IgD-negative memory B cell (primary cell): ENCODE data around the gene ATG2B. TPM values are rescaled to one million over a fixed set of nuclear protein-coding genes. Genes with fewer than 3 reads are reported as not detected.
"Not testable (repeated sequence)": the region's sequence is repeated elsewhere in the genome, so short reads cannot be mapped to it uniquely, and the experiment has no call there.

Experiments used
- H3K27ac Mint-ChIP-seq, 3 donors: one replicate each; pipeline ENCODE4 v1.8.0; 2020 to 2022; ENCODE audit warnings: mild to moderate bottlenecking in 3 of 3, mixed read lengths in 3 of 3, moderate library complexity in 1 of 3
- H3K27me3 Mint-ChIP-seq: one replicate; pipeline ENCODE4 v1.8.0; 2021; ENCODE audit warnings: mixed read lengths
- H3K36me3 Mint-ChIP-seq: one replicate; pipeline ENCODE4 v1.8.0; 2020; ENCODE audit warnings: mild to moderate bottlenecking, mixed read lengths
- H3K4me1 Mint-ChIP-seq, 3 donors: one replicate each; pipeline ENCODE4 v1.8.0; 2020 to 2022; ENCODE audit warnings: mixed read lengths in 3 of 3, mild to moderate bottlenecking in 1 of 3
- H3K4me3 Mint-ChIP-seq, 4 donors: one replicate each; pipeline ENCODE4 v1.8.0; 2020 to 2022; ENCODE audit warnings: mild to moderate bottlenecking in 4 of 4, mixed read lengths in 4 of 4, moderate library complexity in 3 of 4
- H3K9me3 Mint-ChIP-seq, 3 donors: one replicate each; pipeline ENCODE4 v1.8.0; 2020 to 2021; ENCODE audit warnings: mixed read lengths in 3 of 3, mild to moderate bottlenecking in 1 of 3
- polyA plus RNA-seq: library from polyadenylated mRNA; unstranded; fragments of 300-500 nt; fragmentation: Illumina TruSeq; gene quantifications from one replicate; pipeline ENCODE4 v1.2.3, GENCODE V29; 2021

ATG2B gene
- polyA plus RNA-seq, 1 donor from 2014 or later, result 1.9 TPM

DNA sequence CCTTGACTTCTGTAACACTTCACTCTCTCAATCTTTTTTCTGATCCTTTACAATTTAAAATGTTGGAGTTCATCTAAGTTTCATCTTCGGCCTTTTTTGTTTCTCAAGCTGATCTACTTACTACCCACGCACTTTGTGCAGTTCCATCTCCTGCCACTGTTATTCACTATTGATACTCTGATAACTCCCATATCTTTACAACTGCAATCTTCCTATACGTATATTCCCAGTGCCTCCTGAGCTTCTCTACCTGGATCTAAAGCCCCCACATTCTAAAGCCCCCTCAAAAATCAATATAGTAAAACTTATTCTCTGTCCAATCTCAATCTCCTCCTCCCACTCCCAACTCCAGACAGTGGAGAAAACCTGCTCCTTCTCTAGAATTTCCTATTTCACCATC lies 5.9 kb downstream of the ATG2B start:
- Mint-ChIP-seq H3K36me3 (peaks cover 4% of the 10 kb centered on the region), H3K27me3 (no peaks in the 10 kb centered on the region), H3K9me3 (peaks cover 0 to 4% (median 0%) of the 10 kb centered on the region in 3 donors), H3K4me3 (no peak overlapping the region), H3K4me1 (peaks cover 26 to 30% (median 26%) of the 10 kb centered on the region in 3 donors), H3K27ac (no peak overlapping the region)

DNA sequence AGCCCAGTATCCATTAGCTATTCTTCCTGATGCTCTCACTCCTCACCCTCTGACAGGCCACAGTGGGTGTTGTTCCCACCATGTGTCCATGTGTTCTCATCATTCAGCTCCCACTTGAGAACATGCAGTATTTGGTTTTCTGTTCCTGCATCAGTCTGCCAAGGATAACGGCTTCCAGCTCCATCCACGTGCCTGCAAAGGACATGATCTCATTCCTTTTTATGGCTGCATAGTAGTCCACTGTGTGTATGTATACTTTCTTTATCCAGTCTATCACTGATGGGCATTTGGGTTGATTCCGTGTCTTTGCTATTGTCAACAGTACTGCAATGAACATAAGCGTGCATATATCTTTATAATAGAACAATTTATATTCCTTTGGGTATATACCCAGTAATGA lies 8.9 kb downstream of the ATG2B start:
- Mint-ChIP-seq H3K27ac (peak overlapping the region in 1 of 3 donors; percentile 89), H3K36me3 (peaks cover 2% of the 10 kb centered on the region), H3K4me3 (no peak overlapping the region), H3K4me1 (peaks cover 7 to 15% (median 15%) of the 10 kb centered on the region in 3 donors), H3K9me3 (peaks cover 0 to 4% (median 0%) of the 10 kb centered on the region in 3 donors), H3K27me3 (no peaks in the 10 kb centered on the region)

DNA sequence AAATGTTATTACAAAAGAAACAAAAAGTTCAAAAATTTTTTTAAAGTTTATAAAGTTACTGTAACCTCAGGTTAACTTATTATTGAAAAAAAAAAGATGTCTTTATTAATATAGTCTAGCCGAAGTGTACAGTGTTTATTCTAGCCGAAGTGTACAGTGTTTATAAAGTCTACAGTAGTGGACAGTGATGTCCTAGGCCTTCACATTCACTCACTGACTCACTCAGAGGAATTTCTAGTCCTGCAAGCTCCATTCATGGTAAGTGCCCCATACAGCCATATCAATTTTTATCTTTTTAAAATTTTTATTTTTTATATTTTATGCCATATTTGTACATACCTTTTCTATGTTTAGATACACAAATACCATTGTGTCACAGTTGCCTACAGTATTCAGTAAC lies 10.4 kb downstream of the ATG2B start:
- Mint-ChIP-seq H3K27me3 (no peaks in the 10 kb centered on the region), H3K4me1 (peaks cover 9 to 21% (median 18%) of the 10 kb centered on the region in 3 donors), H3K27ac (no peak overlapping the region), H3K4me3 (no peak overlapping the region), H3K36me3 (peaks cover 2% of the 10 kb centered on the region), H3K9me3 (peaks cover 0 to 4% (median 2%) of the 10 kb centered on the region in 3 donors)

DNA sequence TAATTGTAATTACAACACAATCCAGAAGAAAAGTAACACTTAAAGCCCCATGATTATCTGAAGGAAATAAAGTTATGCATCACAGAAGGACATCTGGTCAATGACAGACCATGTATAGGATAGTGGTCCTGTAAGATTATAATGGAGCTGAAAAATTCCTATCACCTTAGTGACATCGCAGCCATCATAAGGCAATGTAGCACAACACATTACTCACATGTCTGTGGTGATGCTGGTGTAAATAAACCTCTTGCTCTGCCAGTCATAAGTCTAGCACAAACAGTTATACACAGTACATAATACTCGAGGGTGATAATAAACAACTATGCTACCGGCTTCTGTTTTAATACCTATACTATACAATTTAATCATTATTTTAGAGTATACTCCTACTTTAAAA lies 11.2 kb downstream of the ATG2B start:
- Mint-ChIP-seq H3K36me3 (peaks cover 6% of the 10 kb centered on the region), H3K27ac (no peak overlapping the region), H3K4me3 (no peak overlapping the region), H3K27me3 (no peaks in the 10 kb centered on the region), H3K4me1 (peaks cover 6 to 23% (median 17%) of the 10 kb centered on the region in 3 donors), H3K9me3 (peaks cover 0 to 4% (median 2%) of the 10 kb centered on the region in 3 donors)

DNA sequence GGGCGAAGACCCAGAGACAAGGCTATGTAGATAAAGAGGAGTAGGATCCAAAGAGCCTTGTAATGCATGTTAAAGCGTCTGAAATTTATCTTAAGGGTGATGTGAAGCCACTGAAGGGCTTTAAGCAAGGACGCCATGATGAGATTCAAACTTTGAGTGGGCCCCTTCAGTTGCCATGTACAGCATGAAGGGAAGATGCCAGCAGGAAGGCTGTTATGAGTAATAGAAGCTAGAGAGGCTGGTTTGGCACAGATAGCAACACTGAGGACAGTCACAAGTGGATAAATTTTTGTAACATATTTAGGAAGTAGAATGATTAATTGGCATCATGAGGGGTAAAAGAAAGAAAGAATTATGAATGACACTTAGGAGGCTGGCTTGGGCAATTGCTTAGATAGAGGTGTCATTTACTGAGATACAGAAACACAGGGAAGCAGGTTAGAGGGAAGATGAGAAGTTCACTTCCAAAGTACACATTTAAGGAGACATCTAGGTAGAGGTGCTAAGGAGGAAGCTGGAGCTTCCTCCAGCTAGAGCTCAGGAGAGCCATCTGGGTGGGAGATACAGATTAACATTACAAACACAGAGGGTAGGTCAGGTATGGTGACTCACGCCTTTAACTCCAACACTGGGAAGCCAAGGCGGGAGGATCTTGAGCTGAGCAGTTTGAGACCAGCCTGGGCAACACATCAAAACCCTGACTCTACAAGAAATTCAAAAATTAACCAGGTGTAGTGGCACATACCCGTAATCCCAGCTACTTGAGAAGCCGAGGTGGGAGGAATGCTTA lies 13.7 kb downstream of the ATG2B start:
- H3K4me1 Mint-ChIP-seq, result peaks cover 6 to 17% (median 11%) of the 10 kb centered on the region in 3 donors
- peaks cover 0 to 2% (median 1%) of the 10 kb centered on the region in 3 donors for H3K9me3 Mint-ChIP-seq
- no peak overlapping the region for H3K27ac Mint-ChIP-seq
- H3K36me3 Mint-ChIP-seq, result peaks cover 8% of the 10 kb centered on the region
- H3K4me3 Mint-ChIP-seq, result no peak overlapping the region
- H3K27me3 Mint-ChIP-seq, result no peaks in the 10 kb centered on the region

DNA sequence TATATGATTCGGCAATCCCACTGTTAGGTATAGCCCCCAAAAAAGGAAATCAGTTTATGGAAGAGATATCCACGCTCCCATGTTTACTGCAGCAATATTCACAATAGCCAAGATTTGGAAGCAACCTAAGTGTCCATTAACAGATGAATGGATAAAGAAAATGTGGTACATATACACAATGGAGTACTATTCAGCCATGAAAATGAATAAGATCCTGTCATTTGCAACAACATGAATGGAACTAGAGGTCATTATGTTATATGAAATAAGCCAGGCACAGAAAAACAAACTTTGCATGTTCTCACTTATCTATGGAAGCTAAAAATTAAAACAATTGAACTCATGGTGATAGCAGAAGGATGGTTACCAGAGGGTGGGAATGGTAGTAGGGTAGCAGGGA lies 15.2 kb downstream of the ATG2B start:
- H3K4me3 Mint-ChIP-seq, H3K9me3 Mint-ChIP-seq, H3K36me3 Mint-ChIP-seq, H3K27me3 Mint-ChIP-seq, H3K27ac Mint-ChIP-seq: not testable (repeated sequence)
- peaks cover 6 to 17% (median 11%) of the 10 kb centered on the region in 3 donors for H3K4me1 Mint-ChIP-seq

DNA sequence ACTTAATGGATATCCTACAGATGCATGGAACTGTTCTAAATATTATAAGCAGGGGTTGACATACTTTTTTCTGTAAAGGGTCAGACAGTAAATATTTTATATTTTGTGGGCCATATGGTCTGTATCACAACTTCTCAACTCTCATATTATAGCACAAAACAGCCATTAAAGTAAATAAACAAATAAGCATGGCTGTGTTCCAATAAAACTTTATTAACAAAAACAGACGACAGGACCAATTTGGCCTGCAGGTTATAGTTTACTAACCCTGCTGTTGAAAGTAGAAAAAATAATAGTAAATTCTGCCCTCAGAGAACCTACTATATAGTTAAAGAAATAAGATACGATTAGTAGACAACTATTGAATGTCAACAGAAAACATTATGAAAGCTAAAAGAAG lies 17.5 kb downstream of the ATG2B start:
- H3K9me3 Mint-ChIP-seq, result peaks cover 0 to 2% (median 0%) of the 10 kb centered on the region in 3 donors
- H3K27me3 Mint-ChIP-seq, result no peaks in the 10 kb centered on the region
- H3K4me1 Mint-ChIP-seq, result peaks cover 6 to 17% (median 8%) of the 10 kb centered on the region in 3 donors
- H3K4me3 Mint-ChIP-seq, result no peak overlapping the region
- H3K36me3 Mint-ChIP-seq, result peaks cover 8% of the 10 kb centered on the region
- H3K27ac Mint-ChIP-seq, result no peak overlapping the region

DNA sequence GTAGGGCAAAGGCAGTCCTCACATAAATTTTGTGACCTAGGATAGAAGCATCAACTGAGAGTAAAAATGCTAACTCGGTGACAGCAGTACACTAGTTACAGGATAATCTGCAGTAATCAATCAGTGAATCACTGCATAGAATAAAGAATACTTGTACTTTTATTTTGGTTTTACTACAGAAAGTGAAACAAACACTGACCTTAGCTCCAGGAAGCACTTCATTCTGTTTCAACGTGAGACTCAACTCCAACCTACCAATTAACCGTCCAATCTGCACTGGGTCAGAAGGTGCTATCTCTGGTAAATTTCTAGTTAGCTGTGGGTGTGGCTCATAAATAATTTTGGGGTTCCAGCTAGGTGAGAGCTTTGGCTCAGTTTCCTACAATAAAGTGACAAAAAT lies 21.8 kb downstream of the ATG2B start:
- Mint-ChIP-seq H3K4me3 (no peak overlapping the region), H3K36me3 (peaks cover 14% of the 10 kb centered on the region)

DNA sequence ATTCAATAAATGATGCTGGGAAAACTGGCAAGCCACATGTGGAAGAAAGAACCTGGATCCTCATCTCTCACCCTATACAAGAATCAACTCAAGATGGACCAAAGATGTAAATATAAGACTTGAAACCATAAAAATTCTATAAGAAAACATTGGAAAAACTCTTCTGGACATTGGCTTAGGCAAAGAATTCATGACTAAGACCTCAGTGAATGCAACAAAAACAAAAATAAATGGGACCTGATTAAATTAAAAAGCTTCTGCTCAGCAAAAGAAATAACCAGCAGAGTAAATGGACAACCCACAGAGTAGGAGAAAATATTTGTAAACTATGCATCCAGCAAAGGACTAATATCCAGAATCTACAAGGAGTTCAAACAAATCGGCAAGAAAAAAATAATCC lies 24.6 kb downstream of the ATG2B start:
- Mint-ChIP-seq H3K4me1 (no peaks in the 10 kb centered on the region), H3K27me3 (no peaks in the 10 kb centered on the region), H3K27ac (peak overlapping the region in 1 of 3 donors; percentile 53), H3K9me3 (no peaks in the 10 kb centered on the region), H3K4me3 (no peak overlapping the region), H3K36me3 (peaks cover 16% of the 10 kb centered on the region)

More for the DNA sequence above, 21.8 kb downstream of the ATG2B start:
- H3K9me3 Mint-ChIP-seq, result no peaks in the 10 kb centered on the region
- H3K27me3 Mint-ChIP-seq, result no peaks in the 10 kb centered on the region
- H3K4me1 Mint-ChIP-seq, result no peaks in the 10 kb centered on the region
- H3K27ac Mint-ChIP-seq, result no peak overlapping the region

DNA sequence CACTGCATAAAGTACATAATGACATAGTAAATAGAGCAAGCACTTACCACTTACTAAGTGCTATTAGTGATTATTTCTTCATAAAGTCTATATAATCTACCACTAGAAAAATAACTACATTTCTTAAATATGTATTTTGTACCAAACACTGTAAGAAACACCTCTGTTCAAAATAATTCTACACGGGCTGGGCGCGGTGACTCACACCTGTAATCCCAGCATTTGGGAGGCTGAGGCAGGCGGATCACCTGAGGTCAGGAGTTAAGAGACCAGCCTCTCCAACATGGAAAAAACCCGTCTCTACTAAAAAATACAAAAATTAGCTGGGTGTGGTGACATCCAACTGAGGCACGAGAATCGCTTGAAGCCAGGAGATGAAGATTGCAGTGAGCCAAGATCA lies 38.9 kb downstream of the ATG2B start:
- Mint-ChIP-seq H3K4me1 (no peaks in the 10 kb centered on the region), H3K36me3 (peaks cover 4% of the 10 kb centered on the region), H3K27ac (no peak overlapping the region)

DNA sequence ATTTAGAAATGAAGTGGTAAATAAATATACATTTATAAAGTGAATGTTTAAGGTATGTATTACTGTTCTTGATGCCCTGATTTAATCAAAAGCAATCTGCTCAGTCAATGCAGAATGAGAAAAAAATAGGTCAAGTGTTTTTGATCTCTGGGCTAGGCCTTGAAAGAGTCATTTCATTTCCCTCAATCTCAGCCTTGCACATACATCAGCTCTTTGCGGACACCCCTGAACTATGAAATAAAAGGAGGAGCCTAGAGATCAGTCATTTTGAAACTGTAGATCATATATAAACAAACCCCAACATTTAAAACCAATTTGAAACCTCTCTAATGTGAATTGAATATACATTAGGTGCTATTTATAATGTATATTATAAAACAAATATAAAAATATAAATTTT lies 42.5 kb downstream of the ATG2B start:
- Mint-ChIP-seq H3K4me1 (no peaks in the 10 kb centered on the region), H3K4me3 (no peak overlapping the region), H3K27me3 (no peaks in the 10 kb centered on the region), H3K27ac (peak overlapping the region in 1 of 3 donors; percentile 25), H3K9me3 (no peaks in the 10 kb centered on the region), H3K36me3 (peaks cover 12% of the 10 kb centered on the region)

More for the DNA sequence above, 38.9 kb downstream of the ATG2B start:
- H3K27me3 Mint-ChIP-seq, result no peaks in the 10 kb centered on the region
- H3K4me3 Mint-ChIP-seq, result no peak overlapping the region
- no peaks in the 10 kb centered on the region for H3K9me3 Mint-ChIP-seq

DNA sequence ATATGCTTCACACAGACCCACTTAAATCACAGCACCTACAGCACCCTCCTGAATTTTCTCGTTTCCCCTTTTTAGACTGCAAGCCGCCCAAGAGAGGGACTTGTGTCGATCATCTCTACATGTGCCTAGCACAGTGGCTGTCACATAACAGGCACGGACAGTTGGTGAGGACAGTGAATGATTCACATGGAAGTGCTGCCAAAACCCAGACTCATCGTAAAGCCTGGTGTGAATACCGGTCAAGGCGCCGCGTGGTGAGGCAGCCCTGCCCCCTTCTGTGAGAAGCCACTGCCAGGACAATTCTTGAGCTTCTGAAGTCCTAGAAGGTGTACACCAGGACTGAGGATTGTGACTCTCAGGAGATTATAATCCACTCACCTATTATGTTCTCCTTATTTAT lies 44.3 kb downstream of the ATG2B start:
- Mint-ChIP-seq H3K27ac (peak overlapping the region in 1 of 3 donors; percentile 17), H3K27me3 (no peaks in the 10 kb centered on the region), H3K4me1 (no peaks in the 10 kb centered on the region), H3K9me3 (no peaks in the 10 kb centered on the region), H3K4me3 (no peak overlapping the region), H3K36me3 (peaks cover 9% of the 10 kb centered on the region)

DNA sequence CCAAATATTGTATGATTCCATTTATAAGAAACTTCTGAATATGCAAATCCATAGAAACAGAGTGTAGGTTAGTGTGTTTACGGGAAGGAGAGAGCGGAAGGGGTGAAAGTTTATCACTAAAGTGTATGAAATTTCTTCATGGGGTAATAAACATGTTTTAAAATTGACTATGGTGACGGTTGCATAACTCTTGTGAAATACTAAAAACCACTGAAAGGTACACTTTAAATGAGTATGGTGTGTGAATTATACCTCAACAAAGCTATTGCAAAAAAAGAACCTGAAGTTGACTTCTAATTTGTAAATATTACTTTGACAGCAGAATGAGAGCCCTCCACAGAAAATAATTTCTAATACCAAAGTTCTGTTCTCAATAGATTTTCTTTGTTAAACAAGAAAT lies 47.1 kb downstream of the ATG2B start:
- H3K4me1 Mint-ChIP-seq, result no peaks in the 10 kb centered on the region
- no peaks in the 10 kb centered on the region for H3K27me3 Mint-ChIP-seq
- no peaks in the 10 kb centered on the region for H3K9me3 Mint-ChIP-seq
- no peak overlapping the region for H3K27ac Mint-ChIP-seq
- H3K4me3 Mint-ChIP-seq, result no peak overlapping the region
- peaks cover 12% of the 10 kb centered on the region for H3K36me3 Mint-ChIP-seq

DNA sequence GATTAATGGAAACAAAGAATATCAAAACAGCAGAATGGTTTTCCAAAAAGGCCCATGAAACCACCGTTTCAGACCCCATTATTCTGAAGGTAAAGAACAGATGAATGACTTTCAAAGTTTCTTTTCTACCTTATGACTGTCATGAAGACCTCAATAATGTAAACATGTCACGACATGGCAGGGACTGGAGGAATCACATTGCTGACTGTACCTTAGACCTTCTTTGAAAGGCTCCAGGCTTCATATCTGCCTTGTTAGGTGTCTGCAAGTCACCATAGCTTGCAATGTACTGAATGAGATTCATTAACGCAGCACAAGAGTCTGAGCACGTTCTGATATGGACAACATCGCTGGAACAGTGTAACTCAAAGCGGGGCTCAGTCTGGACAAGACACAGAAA lies 52.2 kb downstream of the ATG2B start:
- Mint-ChIP-seq H3K4me1 (no peaks in the 10 kb centered on the region), H3K27me3 (no peaks in the 10 kb centered on the region), H3K9me3 (no peaks in the 10 kb centered on the region), H3K27ac (no peak overlapping the region), H3K4me3 (no peak overlapping the region), H3K36me3 (peaks cover 11% of the 10 kb centered on the region)

DNA sequence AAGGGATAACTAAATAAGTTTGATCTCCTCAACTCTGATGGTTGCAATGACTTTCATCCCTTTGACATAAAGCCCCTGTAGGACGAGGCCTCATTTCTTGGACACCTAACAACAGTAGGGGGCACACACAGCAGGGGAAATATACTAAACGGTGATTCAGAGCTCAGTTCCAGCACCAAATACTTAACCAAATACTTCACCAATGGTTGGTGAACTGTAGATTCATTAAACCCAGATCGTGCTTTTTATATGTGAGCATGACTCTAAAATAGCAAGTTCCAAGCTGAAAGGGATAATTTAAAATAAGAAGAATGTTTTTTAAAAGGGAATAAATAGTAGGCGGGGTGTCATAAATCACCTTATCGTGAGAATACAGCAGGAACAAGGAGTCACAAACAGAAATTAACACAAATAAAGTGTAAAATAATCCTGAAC lies 53.2 kb downstream of the ATG2B start:
- Mint-ChIP-seq H3K27ac (no peak overlapping the region), H3K36me3 (peaks cover 9% of the 10 kb centered on the region), H3K4me1 (no peaks in the 10 kb centered on the region), H3K4me3 (no peak overlapping the region), H3K9me3 (no peaks in the 10 kb centered on the region), H3K27me3 (no peaks in the 10 kb centered on the region)
